Endothelial cell of umbilical vein (primary cell): Measurements from ENCODE around the gene PDE4B. TPM values are rescaled to one million over a fixed set of nuclear protein-coding genes. Genes with fewer than 3 reads are reported as not detected.

Experiments used
- BruUV-seq: library from RNA; stranded (reverse); fragments of 400-500 nt; replicated peaks from 2 replicates; lab custom pipeline; 2021; lab: Mats Ljungman, UMichigan
- CTCF ChIA-PET: fragments of 300-600, 350-600 bp; sonication (Branson Sonifier 250); formaldehyde crosslinking; loops from one replicate; lab custom pipeline; 2021; ENCODE audit warnings: antibody characterized with exemption, inconsistent platforms; lab: Charles Lee
- POLR2A ChIA-PET: fragments of 300-600, 350-600 bp; sonication (Branson Sonifier 250); formaldehyde crosslinking; loops from one replicate; lab custom pipeline; 2021; ENCODE audit warnings: antibody characterized with exemption, inconsistent platforms; lab: Charles Lee
- DNase-seq: peaks from one replicate; pipeline ENCODE4 v3.0.0-alpha.2; 2011; ENCODE audit warnings: low read depth, low spot score
- FAIRE-seq: peaks from 2 replicates; lab custom pipeline; 2011; peaks lifted over from hg19 to GRCh38; lab: Jason Lieb, UNC
- H2AFZ ChIP-seq: 2 replicates; pipeline ENCODE4 v1.6.0; 2012; ENCODE audit warnings: low read depth, low read length, control low read depth, inconsistent platforms
- H3K27ac ChIP-seq: 2 replicates; pipeline ENCODE4 v1.5.1; 2011; ENCODE audit warnings: low read depth, mild to moderate bottlenecking, control low read depth, low read length, moderate library complexity; ENCODE audit not compliant: insufficient read depth
- H3K27me3 ChIP-seq, 2 experiments: 2 replicates each; pipeline versions ENCODE4 v1.6.0 to v1.6.1; 2011; ENCODE audit warnings: low read length in 2 of 2, mixed read lengths in 1 of 2; ENCODE audit not compliant: control insufficient read depth in 2 of 2, insufficient read depth in 2 of 2
- H3K36me3 ChIP-seq, 2 experiments: 2 replicates in 1 of 2; 3 replicates in 1 of 2; pipeline ENCODE4 v1.5.1; 2011; ENCODE audit warnings: low read length in 2 of 2, mild to moderate bottlenecking in 1 of 2, moderate library complexity in 1 of 2; ENCODE audit not compliant: control insufficient read depth in 2 of 2, insufficient read depth in 2 of 2; ENCODE audit errors: extremely low read depth in 1 of 2
- H3K4me1 ChIP-seq: 3 replicates; pipeline ENCODE4 v1.5.1; 2011; ENCODE audit warnings: mild to moderate bottlenecking, low read length; ENCODE audit not compliant: control insufficient read depth, insufficient read depth; ENCODE audit errors: extremely low read depth
- H3K4me2 ChIP-seq: 2 replicates; pipeline ENCODE4 v1.6.1; 2011; ENCODE audit warnings: low read length, control low read depth, mixed read lengths; ENCODE audit not compliant: insufficient read depth
- H3K4me3 ChIP-seq, 3 experiments: fragments of 200-600 bp in 1 of 3; sonication (generic), shearing (Covaris generic) in 1 of 3; replicated peaks in 1 of 3; 2 replicates each; pipeline ENCODE4 v1.5.1; 2011 to 2016; ENCODE audit warnings: control low read depth in 3 of 3, low read length in 3 of 3, mild to moderate bottlenecking in 2 of 3, inconsistent platforms in 1 of 3, low read depth in 1 of 3, moderate library complexity in 1 of 3; ENCODE audit not compliant: insufficient read depth in 1 of 3
- H3K79me2 ChIP-seq: 2 replicates; pipeline ENCODE4 v1.6.0; 2012; ENCODE audit warnings: low read length, inconsistent platforms; ENCODE audit not compliant: control insufficient read depth, insufficient read depth
- H3K9ac ChIP-seq: replicated peaks from 2 replicates; pipeline ENCODE3; 2011; ENCODE audit warnings: low read length, control low read depth; ENCODE audit not compliant: insufficient read depth; ENCODE audit errors: extremely low read depth
- H3K9me1 ChIP-seq: replicated peaks from 3 replicates; pipeline ENCODE4 v1.6.0; 2011; ENCODE audit warnings: mild to moderate bottlenecking, low read length; ENCODE audit not compliant: control insufficient read depth, insufficient read depth; ENCODE audit errors: extremely low read depth
- H3K9me3 ChIP-seq: replicated peaks from 2 replicates; pipeline ENCODE4 v1.5.1; 2012; ENCODE audit warnings: low read length, inconsistent platforms; ENCODE audit not compliant: control insufficient read depth, insufficient read depth
- H4K20me1 ChIP-seq: replicated peaks from 2 replicates; pipeline ENCODE3; 2011; ENCODE audit warnings: mild to moderate bottlenecking, low read length; ENCODE audit not compliant: control insufficient read depth, insufficient read depth; ENCODE audit errors: extremely low read depth
- CTCF ChIP-seq, 2 donors: IDR thresholded peaks; 1 replicate in 1 of 2; 2 replicates in 1 of 2; pipeline ENCODE4 v1.5.1; 2011; ENCODE audit warnings: low read length in 2 of 2, mild to moderate bottlenecking in 2 of 2, moderate library complexity in 2 of 2, control low read depth in 1 of 2, inconsistent platforms in 1 of 2, low read depth in 1 of 2; ENCODE audit not compliant: insufficient read depth in 1 of 2; ENCODE audit errors: extremely low read depth in 1 of 2
- EZH2 ChIP-seq: IDR thresholded peaks from 2 replicates; pipeline ENCODE4 v1.6.1; 2012; ENCODE audit warnings: borderline replicate concordance, low read depth, mild to moderate bottlenecking, moderate library complexity, low read length, inconsistent platforms; ENCODE audit not compliant: severe bottlenecking
- FOS ChIP-seq: IDR thresholded peaks from 2 replicates; pipeline ENCODE4 v1.6.1; 2011; ENCODE audit warnings: mild to moderate bottlenecking, low read length, moderate library complexity, borderline replicate concordance; ENCODE audit not compliant: insufficient read depth
- GATA2 ChIP-seq: IDR thresholded peaks from 2 replicates; pipeline ENCODE4 v1.7.0; 2011; ENCODE audit warnings: low read depth, mild to moderate bottlenecking, moderate library complexity, mixed read lengths, low read length; ENCODE audit not compliant: insufficient read length, insufficient read depth
- JUN ChIP-seq: IDR thresholded peaks from 2 replicates; pipeline ENCODE4 v1.6.1; 2011; ENCODE audit warnings: borderline replicate concordance, low read depth; ENCODE audit not compliant: insufficient read length, insufficient read depth
- MAX ChIP-seq: IDR thresholded peaks from 2 replicates; pipeline ENCODE4 v1.6.1; 2011; ENCODE audit not compliant: insufficient read depth, insufficient read length
- MYC ChIP-seq: IDR thresholded peaks from one replicate; pipeline ENCODE4 v1.6.1; 2011; ENCODE audit warnings: mild to moderate bottlenecking, low read depth, low read length
- POLR2A ChIP-seq: IDR thresholded peaks from 2 replicates; pipeline ENCODE4 v1.6.1; 2012; ENCODE audit warnings: low read depth, mild to moderate bottlenecking, control low read depth, low read length
- POLR2AphosphoS5 ChIP-seq: IDR thresholded peaks from 2 replicates; pipeline ENCODE4 v1.6.1; 2012; ENCODE audit warnings: low read depth, mild to moderate bottlenecking, control low read depth, low read length, moderate library complexity; ENCODE audit not compliant: insufficient read depth
- dilution Hi-C: fragments of 300-500 bp; cut with MboI; formaldehyde crosslinking; loops from one replicate; pipeline ENCODE4 v1.15.0; 2019; ENCODE audit warnings: low sequenced_read_pairs; ENCODE audit not compliant: extremely low pct_ligation_motif_present
- intact Hi-C: fragments of 100-400 bp; cut with micrococcal nuclease; formaldehyde crosslinking; loops from one replicate; pipeline ENCODE4 v1.10.0; 2022
- polyA plus RNA-seq, 4 experiments: library from polyadenylated mRNA; depleted of rRNA in 3 of 4; stranded (reverse) in 3 of 4; unstranded in 1 of 4; fragments of >200 nt; gene quantifications; 2 replicates each; pipeline versions ENCODE4 v1.2.1 to v1.2.3, GENCODE V29; 2011 to 2012; ENCODE audit warnings: missing spikeins in 1 of 4
- total RNA-seq: library from RNA; stranded (reverse); gene quantifications from 2 replicates; pipeline ENCODE4 v1.2.3, GENCODE V29; 2021

Gene PDE4B
- total and polyA plus RNA-seq, 2 donors (not counting 3 experiments of a cell fraction or from before 2014, with no cell fraction given), result 63.5 to 69.8 TPM

- no TSS peak for BruUV-seq
- FAIRE-seq (no peak), DNase-seq (no peak)
- peaks cover 0 to 2% of the 10 kb centered on the region in 2 experiments for H3K27me3 ChIP-seq
- H3K4me1 ChIP-seq, result peaks cover 16% of the 10 kb centered on the region
- no peaks in the 10 kb centered on the region for H3K9me1 ChIP-seq
- TF ChIP-seq EZH2 (no peak), JUN (no peak), MAX (no peak), POLR2A (no peak), MYC (no peak), CTCF (IDR thresholded peaks at IDR 0.05; ENCODE audit: extremely low read depth in 1 of 2, insufficient read depth in 1 of 2, low read depth in 1 of 2, low read length in 2 of 2) (no peak), GATA2 (no peak), POLR2AphosphoS5 (no peak), FOS (no peak)
- H3K9me3 ChIP-seq, result no peaks in the 10 kb centered on the region
- H3K4me3 ChIP-seq, result no peak overlapping the region
- no peak overlapping the region for H3K4me2 ChIP-seq
- no peak overlapping the region for H2AFZ ChIP-seq
- ChIA-PET POLR2A (no interaction called here), CTCF (interaction anchor here (1.1 kb wide), 1 partner anchor 262 kb away, joined by 4 read pairs; no protein-coding TSS in a partner anchor)
- H3K36me3 ChIP-seq, result no peaks in the 10 kb centered on the region
- dilution Hi-C loops (no loop called here), intact Hi-C loops (no loop called here)
- H3K79me2 ChIP-seq, result no peaks in the 10 kb centered on the region
- no peak overlapping the region for H3K9ac ChIP-seq
- H4K20me1 ChIP-seq, result no peaks in the 10 kb centered on the region
- no peak overlapping the region for H3K27ac ChIP-seq
These were observed 156.5 kb downstream of the PDE4B start for GRCh38 chr1:65949230-65949626.
